ENCODE data around the gene RARRES2.

The RARRES2 gene

GRCh38 chr7:150374026-150374425 is 32.6 kb upstream of the RARRES2 start:
- no peak overlapping the region for H3K4me3 ChIP-seq (ENCODE audit: low read depth, low read length)
- H3K9me3 ChIP-seq, result no peaks in the 10 kb centered on the region
- peaks cover 61% of the 10 kb centered on the region for H3K36me3 ChIP-seq
- H3K27me3 ChIP-seq, result no peaks in the 10 kb centered on the region
- no peak for TF ChIP-seq CTCF (IDR thresholded peaks at IDR 0.05; ENCODE audit: low read depth, low read length)
- no peaks in the 10 kb centered on the region for H3K4me1 ChIP-seq
- no peak for DNase-seq

GRCh38 chr7:150373049-150373801 is 31.8 kb upstream of the RARRES2 start:
- Histone ChIP-seq H3K36me3 (peaks cover 61% of the 10 kb centered on the region), H3K4me1 (no peaks in the 10 kb centered on the region), H3K9me3 (no peaks in the 10 kb centered on the region), H3K27me3 (no peaks in the 10 kb centered on the region), H3K4me3 (ENCODE audit: low read depth, low read length) (no peak overlapping the region)
- TF ChIP-seq CTCF (IDR thresholded peaks at IDR 0.05; ENCODE audit: low read depth, low read length), result no peak
- DNase-seq, result no peak

GRCh38 chr7:150372271-150373048 is 31.0 kb upstream of the RARRES2 start:
- no peaks in the 10 kb centered on the region for H3K4me1 ChIP-seq
- H3K4me3 ChIP-seq (ENCODE audit: low read depth, low read length), result no peak overlapping the region
- H3K27me3 ChIP-seq, result no peaks in the 10 kb centered on the region
- no peak for DNase-seq
- TF ChIP-seq CTCF (IDR thresholded peaks at IDR 0.05; ENCODE audit: low read depth, low read length), result no peak
- no peaks in the 10 kb centered on the region for H3K9me3 ChIP-seq
- peaks cover 61% of the 10 kb centered on the region for H3K36me3 ChIP-seq

- no peak for DNase-seq
- Histone ChIP-seq H3K36me3 (peaks cover 61% of the 10 kb centered on the region), H3K27me3 (no peaks in the 10 kb centered on the region), H3K9me3 (no peaks in the 10 kb centered on the region), H3K4me3 (ENCODE audit: low read depth, low read length) (no peak overlapping the region), H3K4me1 (no peaks in the 10 kb centered on the region)
- no peak for TF ChIP-seq CTCF (IDR thresholded peaks at IDR 0.05; ENCODE audit: low read depth, low read length)
These were observed 30.5 kb upstream of the RARRES2 start for GRCh38 chr7:150371996-150372270.

GRCh38 chr7:150371131-150371995 is 29.9 kb upstream of the RARRES2 start:
- no peaks in the 10 kb centered on the region for H3K4me1 ChIP-seq
- H3K36me3 ChIP-seq, result peaks cover 61% of the 10 kb centered on the region
- DNase-seq, result no peak

More at GRCh38 chr7:150371131-150371995, 29.9 kb upstream of the RARRES2 start:
- H3K9me3 ChIP-seq, result no peaks in the 10 kb centered on the region
- H3K4me3 ChIP-seq (ENCODE audit: low read depth, low read length), result no peak overlapping the region
- no peaks in the 10 kb centered on the region for H3K27me3 ChIP-seq
- no peak for TF ChIP-seq CTCF (IDR thresholded peaks at IDR 0.05; ENCODE audit: low read depth, low read length)

Data from BE2C (cell line).